Coronary artery (tissue), 2 donors: ENCODE measurements around the gene MRO.
"Not testable (repeated sequence)": the region's sequence is repeated elsewhere in the genome, so short reads cannot be mapped to it uniquely, and the experiment has no call there.

Source experiments
- DNase-seq: peaks from one replicate; pipeline ENCODE4 v3.0.0-alpha.2; 2017; ENCODE audit warnings: low spot score
- H3K27ac ChIP-seq, 2 donors: fragments of 200-600 bp; sonication (generic); one replicate each; pipeline ENCODE4 v1.5.1; 2016 to 2019
- H3K4me3 ChIP-seq: fragments of 200-600 bp; sonication (generic); 2 replicates; pipeline ENCODE4 v1.5.1; 2016; ENCODE audit warnings: mild to moderate bottlenecking, moderate library complexity
- TF ChIP-seq, protein P1 (sequence below): fragments of 200-600 bp; sonication (generic); IDR thresholded peaks from one replicate; pipeline ENCODE4 v1.5.1; 2019; ENCODE audit warnings: antibody characterized with exemption

MRO gene

DNA sequence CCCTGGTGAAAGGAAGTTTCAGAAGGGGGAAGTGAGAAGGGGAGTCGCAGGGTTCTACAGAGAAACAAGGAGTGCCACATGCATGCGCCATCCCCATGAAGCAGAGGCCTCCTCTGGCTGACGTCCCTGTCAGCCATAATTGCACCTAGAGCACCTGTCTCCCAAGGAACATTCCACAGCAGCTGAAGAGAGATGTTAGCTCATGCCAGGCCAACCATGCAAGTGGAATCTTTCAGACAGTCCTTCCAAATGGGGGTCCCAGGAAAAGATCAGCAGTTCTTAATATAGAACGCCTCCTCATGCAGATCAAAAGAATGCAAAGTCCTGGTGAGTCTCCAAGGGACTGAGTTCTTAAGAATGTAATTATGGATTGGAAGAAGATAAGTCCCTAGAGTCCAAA lies 29.6 kb downstream of the MRO start:
- Histone ChIP-seq H3K27ac (no peak overlapping the region), H3K4me3 (no peak overlapping the region)
- TF ChIP-seq, protein P1, sequence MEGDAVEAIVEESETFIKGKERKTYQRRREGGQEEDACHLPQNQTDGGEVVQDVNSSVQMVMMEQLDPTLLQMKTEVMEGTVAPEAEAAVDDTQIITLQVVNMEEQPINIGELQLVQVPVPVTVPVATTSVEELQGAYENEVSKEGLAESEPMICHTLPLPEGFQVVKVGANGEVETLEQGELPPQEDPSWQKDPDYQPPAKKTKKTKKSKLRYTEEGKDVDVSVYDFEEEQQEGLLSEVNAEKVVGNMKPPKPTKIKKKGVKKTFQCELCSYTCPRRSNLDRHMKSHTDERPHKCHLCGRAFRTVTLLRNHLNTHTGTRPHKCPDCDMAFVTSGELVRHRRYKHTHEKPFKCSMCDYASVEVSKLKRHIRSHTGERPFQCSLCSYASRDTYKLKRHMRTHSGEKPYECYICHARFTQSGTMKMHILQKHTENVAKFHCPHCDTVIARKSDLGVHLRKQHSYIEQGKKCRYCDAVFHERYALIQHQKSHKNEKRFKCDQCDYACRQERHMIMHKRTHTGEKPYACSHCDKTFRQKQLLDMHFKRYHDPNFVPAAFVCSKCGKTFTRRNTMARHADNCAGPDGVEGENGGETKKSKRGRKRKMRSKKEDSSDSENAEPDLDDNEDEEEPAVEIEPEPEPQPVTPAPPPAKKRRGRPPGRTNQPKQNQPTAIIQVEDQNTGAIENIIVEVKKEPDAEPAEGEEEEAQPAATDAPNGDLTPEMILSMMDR: no peak
- DNase-seq: no peak

DNA sequence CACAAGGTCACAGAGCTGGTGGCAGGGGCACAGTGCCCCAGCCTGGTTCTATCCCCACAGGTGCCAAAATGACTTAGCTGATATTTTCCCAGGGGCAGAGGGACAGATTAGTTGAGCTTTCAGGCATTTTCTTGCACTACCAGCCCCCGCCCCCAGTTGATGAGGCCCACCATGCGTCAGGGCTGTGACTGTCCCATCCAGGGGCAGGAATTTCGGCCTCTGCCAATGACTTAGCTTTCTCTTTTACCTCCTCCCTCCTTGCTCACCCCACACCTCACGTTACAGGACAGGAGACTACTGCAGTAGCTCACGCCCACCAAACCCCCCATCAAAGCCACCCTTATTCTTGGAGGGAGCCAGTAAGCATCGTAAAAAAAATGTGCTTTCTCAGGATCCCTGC lies 31.5 kb downstream of the MRO start:
- Histone ChIP-seq H3K4me3 (no peak overlapping the region), H3K27ac (no peak overlapping the region)
- TF ChIP-seq, protein P1: no peak
- no peak for DNase-seq

DNA sequence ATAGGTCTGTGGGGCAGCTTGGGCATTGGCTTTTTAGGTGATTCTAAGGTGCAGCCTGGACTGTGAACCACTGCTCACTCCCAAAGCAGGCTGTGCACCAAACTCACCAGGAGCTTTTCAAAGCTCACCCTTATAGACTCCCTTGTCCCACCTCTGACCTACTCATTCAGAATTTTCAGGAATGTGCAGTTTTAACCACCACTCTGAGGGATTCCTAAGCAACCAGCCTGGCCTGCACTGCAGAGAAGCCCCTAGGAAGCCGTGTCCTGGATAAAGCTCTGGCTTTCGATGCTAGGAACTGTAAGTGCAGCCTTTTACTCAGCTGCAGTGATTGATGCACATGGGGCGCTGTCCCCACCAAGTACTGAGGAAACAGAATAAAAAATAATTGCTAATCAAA lies 33.0 kb downstream of the MRO start:
- Histone ChIP-seq H3K4me3 (no peak overlapping the region), H3K27ac (no peak overlapping the region)
- TF ChIP-seq, protein P1: no peak
- DNase-seq: no peak

DNA sequence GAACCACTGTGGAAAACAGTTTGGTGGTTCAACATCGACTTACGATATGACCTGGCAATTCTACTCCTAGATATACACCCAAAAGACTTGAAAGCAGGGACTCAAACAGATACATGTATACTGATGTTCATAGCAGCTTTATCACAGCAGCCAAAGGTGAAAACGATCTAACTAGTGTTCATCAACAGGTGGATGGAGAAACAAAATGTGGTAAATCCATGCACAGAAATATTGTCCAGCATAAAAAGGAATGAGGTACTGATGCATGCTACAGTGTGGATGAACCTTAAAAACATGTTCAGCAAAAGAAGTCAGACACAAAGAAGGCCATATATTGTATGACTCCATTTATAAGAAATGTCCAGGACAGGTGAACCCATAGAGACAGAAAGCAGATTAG lies 36.3 kb downstream of the MRO start:
- no peak overlapping the region for H3K27ac ChIP-seq
- TF ChIP-seq, protein P1: no peak
- DNase-seq: no peak
- H3K4me3 ChIP-seq: no peak overlapping the region

DNA sequence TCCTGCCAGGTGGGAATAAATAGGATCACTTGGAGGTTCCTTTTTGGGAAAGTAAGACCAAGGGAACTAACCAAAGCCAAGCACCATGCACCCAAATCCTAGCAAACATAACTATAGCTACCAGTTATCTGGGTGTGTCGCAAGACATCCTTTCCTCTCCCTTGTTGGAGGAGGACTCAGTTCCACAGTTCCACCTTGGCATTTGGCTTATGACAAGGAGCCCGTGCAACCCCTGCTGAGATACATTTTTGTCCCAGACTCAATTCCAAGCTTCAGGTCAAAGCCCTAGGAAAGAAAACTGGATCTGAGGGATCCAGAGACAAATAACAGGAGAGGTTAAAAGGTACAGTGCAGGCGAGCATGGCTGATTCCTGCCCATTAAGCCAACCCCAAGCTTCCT lies 40.8 kb downstream of the MRO start:
- DNase-seq, H3K27ac ChIP-seq, H3K4me3 ChIP-seq: not testable (repeated sequence)

DNA sequence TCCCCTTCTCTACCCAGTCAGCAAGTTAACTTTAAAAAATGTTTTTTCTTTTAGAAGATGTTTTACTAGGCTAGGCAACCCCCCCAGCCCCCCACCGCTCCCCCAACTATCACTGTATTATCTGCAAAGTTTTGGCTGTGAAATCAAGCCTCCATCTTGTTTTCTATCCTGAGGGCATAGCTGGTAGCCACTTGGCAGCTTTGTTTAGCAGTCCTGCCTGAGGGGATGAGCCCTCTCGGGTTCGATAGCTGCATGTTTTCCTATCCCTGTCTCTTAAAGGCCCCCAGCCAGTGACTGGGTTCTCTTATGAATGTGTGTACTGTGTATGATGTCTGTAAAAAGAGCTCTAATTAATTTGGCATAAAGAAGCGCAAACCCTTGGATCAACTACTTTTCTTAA lies 43.4 kb downstream of the MRO start:
- Histone ChIP-seq H3K4me3 (no peak overlapping the region), H3K27ac (no peak overlapping the region)
- TF ChIP-seq, protein P1: no peak
- DNase-seq: no peak

DNA sequence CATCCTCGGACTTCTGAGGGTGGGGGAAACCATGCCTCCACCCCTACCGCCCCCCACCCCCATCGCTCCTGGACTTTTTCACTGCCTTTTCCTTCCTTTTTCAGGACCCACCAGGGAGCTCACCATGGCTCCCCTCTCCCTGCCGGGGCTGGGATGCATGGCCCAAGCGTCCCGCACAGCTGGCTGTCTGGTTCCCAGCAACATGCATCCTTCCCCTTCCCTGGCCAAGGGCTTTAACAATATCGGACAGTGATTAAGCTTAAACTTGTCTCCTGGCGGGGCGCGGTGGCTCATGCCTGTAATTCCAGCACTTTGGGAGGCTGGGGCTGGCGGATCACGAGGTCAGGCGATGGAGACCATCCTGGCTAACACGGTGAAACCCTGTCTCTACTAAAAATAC lies 44.1 kb downstream of the MRO start:
- H3K27ac ChIP-seq: no peak overlapping the region
- TF ChIP-seq, protein P1: no peak
- H3K4me3 ChIP-seq: no peak overlapping the region

DNA sequence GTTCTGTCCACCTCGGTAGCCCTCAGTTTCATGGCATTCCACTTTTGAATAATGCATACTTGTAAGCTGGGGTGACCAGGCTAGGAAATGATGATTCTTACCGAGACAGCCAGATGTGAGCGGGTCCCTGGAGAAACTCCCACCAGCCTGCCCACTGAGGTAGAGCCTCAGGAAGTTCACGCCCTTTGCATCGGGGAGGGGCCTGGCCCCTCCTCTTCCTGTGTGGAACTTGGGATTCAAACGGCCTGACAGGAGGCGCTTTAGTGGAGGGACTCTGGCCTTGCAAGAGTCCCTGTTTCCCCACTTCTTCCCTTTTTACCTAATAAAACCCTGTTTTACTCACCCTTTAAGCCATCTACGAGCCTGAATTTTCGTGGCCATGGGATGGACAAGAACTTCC lies 44.6 kb downstream of the MRO start:
- TF ChIP-seq, protein P1: no peak
- Histone ChIP-seq H3K4me3 (no peak overlapping the region), H3K27ac (no peak overlapping the region)
- DNase-seq: no peak

More for the DNA sequence above, 44.1 kb downstream of the MRO start:
- DNase-seq: no peak
